Astrocyte of the hippocampus (primary cell): Measurements from ENCODE around the gene UCHL3.

Source experiments
- DNase-seq: peaks from one replicate; pipeline ENCODE4 v3.0.0; 2011; ENCODE audit warnings: low read depth, low spot score

UCHL3 gene

GRCh38 chr13:75621147-75621546 is 71.6 kb downstream of the UCHL3 start:
- DNase-seq: peak; percentile 55

GRCh38 chr13:75628801-75629200 is 79.2 kb downstream of the UCHL3 start:
- DNase-seq: no peak

- peak; percentile 30 for DNase-seq
Observed at GRCh38 chr13:75633285-75633684, 83.7 kb downstream of the UCHL3 start.

GRCh38 chr13:75635101-75635827 is 85.7 kb downstream of the UCHL3 start:
- DNase-seq: peak; percentile 27

GRCh38 chr13:75635828-75636435 is 86.3 kb downstream of the UCHL3 start, which contains the start of gene LMO7:
TSS of gene LMO7 (plus strand) at chr13:75636330. CDS start at chr13:75636658, 328 bp downstream.
- DNase-seq: peak; percentile 90

GRCh38 chr13:75636436-75637180 is 87.0 kb downstream of the UCHL3 start:
- peak; percentile 57 for DNase-seq

- DNase-seq: peak; percentile 19
Observed at GRCh38 chr13:75637181-75637750, 87.7 kb downstream of the UCHL3 start.

- DNase-seq: no peak
Observed at GRCh38 chr13:75639454-75639853, 89.9 kb downstream of the UCHL3 start.

GRCh38 chr13:75641026-75641425 is 91.4 kb downstream of the UCHL3 start:
- DNase-seq: no peak

GRCh38 chr13:75643182-75643581 is 93.6 kb downstream of the UCHL3 start:
- no peak for DNase-seq

GRCh38 chr13:75643693-75644092 is 94.1 kb downstream of the UCHL3 start:
- DNase-seq: no peak

GRCh38 chr13:75645141-75645540 is 95.5 kb downstream of the UCHL3 start:
- DNase-seq: no peak

- DNase-seq: peak; percentile 53
Observed at GRCh38 chr13:75647126-75647784, 97.7 kb downstream of the UCHL3 start.

- DNase-seq: no peak
Observed at GRCh38 chr13:75648446-75648845, 98.9 kb downstream of the UCHL3 start.

GRCh38 chr13:75651013-75651412 is 101.4 kb downstream of the UCHL3 start:
- DNase-seq: no peak

- DNase-seq: no peak
Observed at GRCh38 chr13:75652726-75653125, 103.1 kb downstream of the UCHL3 start.
